ENCODE results near the gene SLC1A2.

The SLC1A2 gene

GRCh38 chr11:35338921-35339320, 80.4 kb downstream of the SLC1A2 start:
- H3K4me3 ChIP-seq (ENCODE audit: low read depth, low read length), result no peak overlapping the region
- TF ChIP-seq CTCF (IDR thresholded peaks at IDR 0.05; ENCODE audit: borderline replicate concordance, insufficient read depth, low read depth, low read length), result no peak

GRCh38 chr11:35337914-35338305, 81.4 kb downstream of the SLC1A2 start:
- TF ChIP-seq CTCF (IDR thresholded peaks at IDR 0.05; ENCODE audit: borderline replicate concordance, insufficient read depth, low read depth, low read length), result no peak
- no peak overlapping the region for H3K4me3 ChIP-seq (ENCODE audit: low read depth, low read length)

GRCh38 chr11:35337136-35337913, 82.0 kb downstream of the SLC1A2 start:
- TF ChIP-seq CTCF (IDR thresholded peaks at IDR 0.05; ENCODE audit: borderline replicate concordance, insufficient read depth, low read depth, low read length), result no peak
- H3K4me3 ChIP-seq (ENCODE audit: low read depth, low read length), result no peak overlapping the region

GRCh38 chr11:35336726-35337125, 82.6 kb downstream of the SLC1A2 start:
- no peak overlapping the region for H3K4me3 ChIP-seq (ENCODE audit: low read depth, low read length)

GRCh38 chr11:35335226-35335625, 84.1 kb downstream of the SLC1A2 start:
- no peak overlapping the region for H3K4me3 ChIP-seq (ENCODE audit: low read depth, low read length)
- no peak for TF ChIP-seq CTCF (IDR thresholded peaks at IDR 0.05; ENCODE audit: borderline replicate concordance, insufficient read depth, low read depth, low read length)

More at GRCh38 chr11:35336726-35337125, 82.6 kb downstream of the SLC1A2 start:
- no peak for TF ChIP-seq CTCF (IDR thresholded peaks at IDR 0.05; ENCODE audit: borderline replicate concordance, insufficient read depth, low read depth, low read length)

- no peak for TF ChIP-seq CTCF (IDR thresholded peaks at IDR 0.05; ENCODE audit: borderline replicate concordance, insufficient read depth, low read depth, low read length)
- no peak overlapping the region for H3K4me3 ChIP-seq (ENCODE audit: low read depth, low read length)
Measured at GRCh38 chr11:35334385-35335090, 84.8 kb downstream of the SLC1A2 start.

GRCh38 chr11:35332524-35332923, 86.8 kb downstream of the SLC1A2 start:
- H3K4me3 ChIP-seq (ENCODE audit: low read depth, low read length), result no peak overlapping the region
- TF ChIP-seq CTCF (IDR thresholded peaks at IDR 0.05; ENCODE audit: borderline replicate concordance, insufficient read depth, low read depth, low read length), result no peak

Data from GM12875 (cell line).